ENCODE measurements around the gene PARD3B. TPM values are rescaled to one million over a fixed set of nuclear protein-coding genes. Genes with fewer than 3 reads are reported as not detected.

The PARD3B gene
- total RNA-seq, 4 donors from 2014 or later: 21.8 to 85.6 (median 36.1) TPM

DNA sequence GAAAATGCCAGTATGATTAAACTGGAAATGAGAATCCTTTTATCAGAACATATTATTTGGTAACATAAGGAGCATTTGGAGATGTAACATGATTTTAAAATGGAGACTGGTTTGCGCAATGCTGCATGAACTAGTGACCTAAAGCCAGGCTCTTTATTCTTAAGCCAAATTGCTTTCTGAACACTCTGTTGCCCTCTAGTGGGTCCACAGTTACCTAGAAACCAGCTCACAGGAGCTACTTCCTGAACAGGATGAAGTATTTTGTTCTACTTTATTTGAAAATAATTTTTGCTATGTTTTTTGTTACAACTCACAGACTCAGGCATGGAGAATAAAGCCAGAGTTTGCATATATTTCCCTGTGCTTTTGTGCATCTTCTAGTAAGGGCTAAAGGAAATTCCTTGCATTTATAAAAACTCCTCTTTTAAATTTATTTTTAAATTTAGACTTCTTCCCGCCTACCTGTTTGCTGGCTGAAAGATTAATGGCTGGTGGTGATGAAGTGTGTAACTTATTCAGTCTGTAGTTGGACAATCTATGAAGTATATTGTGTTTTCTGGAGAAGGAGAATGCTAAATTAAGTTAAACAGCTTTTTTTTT lies 146.7 kb downstream of the PARD3B start:
- H3K9me3 ChIP-seq: no peaks in the 10 kb centered on the region
- peak overlapping the region in 1 of 2 donors; percentile 5 for H3K27ac ChIP-seq
- peaks cover 0 to 3% of the 10 kb centered on the region in 2 donors for H3K4me1 ChIP-seq
- intact Hi-C loops (cut with DNase I; ENCODE audit: low total_unique reads): no loop called here
- no peaks in the 10 kb centered on the region for H3K36me3 ChIP-seq
- H3K27me3 ChIP-seq: no peaks in the 10 kb centered on the region
- TF ChIP-seq, protein P1, sequence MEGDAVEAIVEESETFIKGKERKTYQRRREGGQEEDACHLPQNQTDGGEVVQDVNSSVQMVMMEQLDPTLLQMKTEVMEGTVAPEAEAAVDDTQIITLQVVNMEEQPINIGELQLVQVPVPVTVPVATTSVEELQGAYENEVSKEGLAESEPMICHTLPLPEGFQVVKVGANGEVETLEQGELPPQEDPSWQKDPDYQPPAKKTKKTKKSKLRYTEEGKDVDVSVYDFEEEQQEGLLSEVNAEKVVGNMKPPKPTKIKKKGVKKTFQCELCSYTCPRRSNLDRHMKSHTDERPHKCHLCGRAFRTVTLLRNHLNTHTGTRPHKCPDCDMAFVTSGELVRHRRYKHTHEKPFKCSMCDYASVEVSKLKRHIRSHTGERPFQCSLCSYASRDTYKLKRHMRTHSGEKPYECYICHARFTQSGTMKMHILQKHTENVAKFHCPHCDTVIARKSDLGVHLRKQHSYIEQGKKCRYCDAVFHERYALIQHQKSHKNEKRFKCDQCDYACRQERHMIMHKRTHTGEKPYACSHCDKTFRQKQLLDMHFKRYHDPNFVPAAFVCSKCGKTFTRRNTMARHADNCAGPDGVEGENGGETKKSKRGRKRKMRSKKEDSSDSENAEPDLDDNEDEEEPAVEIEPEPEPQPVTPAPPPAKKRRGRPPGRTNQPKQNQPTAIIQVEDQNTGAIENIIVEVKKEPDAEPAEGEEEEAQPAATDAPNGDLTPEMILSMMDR (IDR thresholded peaks at IDR 0.05): peak; percentile 65 to 78 (median 72)
- no peak for TF ChIP-seq POLR2A (IDR thresholded peaks at IDR 0.05)
- no peak overlapping the region for H3K4me3 ChIP-seq
- peak; percentile 44 to 74 for DNase-seq

- H3K36me3 ChIP-seq: no peaks in the 10 kb centered on the region
- DNase-seq: no peak
- TF ChIP-seq, protein P1 (IDR thresholded peaks at IDR 0.05): no peak
- TF ChIP-seq POLR2A (IDR thresholded peaks at IDR 0.05): no peak
- H3K4me3 ChIP-seq: no peak overlapping the region
- no peaks in the 10 kb centered on the region for H3K9me3 ChIP-seq
- intact Hi-C loops (cut with DNase I; ENCODE audit: low total_unique reads): no loop called here
- no peaks in the 10 kb centered on the region for H3K27me3 ChIP-seq
- peak overlapping the region in 1 of 2 donors; percentile 5 for H3K27ac ChIP-seq
- no peaks in the 10 kb centered on the region for H3K4me1 ChIP-seq
Measured at GRCh38 chr2:204692790-204693189, 147.5 kb downstream of the PARD3B start.

DNA sequence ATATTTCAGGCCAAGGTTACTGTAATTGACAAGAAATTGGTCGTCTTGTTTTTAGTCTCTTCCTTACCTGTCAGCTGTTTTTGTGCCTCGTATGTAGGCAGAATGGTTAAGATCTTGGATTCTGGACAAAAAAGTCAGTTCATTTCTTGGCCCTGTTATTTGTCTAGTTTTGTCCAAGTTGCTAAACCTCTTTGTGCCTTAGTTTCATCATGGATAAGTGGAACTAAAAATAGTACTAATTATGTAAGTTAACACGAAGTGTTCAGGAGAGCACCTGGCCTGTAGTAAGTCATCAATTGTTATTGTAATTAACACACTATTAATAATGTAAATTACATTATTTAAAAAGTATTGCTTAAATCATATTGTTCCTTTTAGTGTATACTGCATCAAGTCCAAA lies 148.0 kb downstream of the PARD3B start:
- Histone ChIP-seq H3K4me3 (no peak overlapping the region), H3K27me3 (no peaks in the 10 kb centered on the region), H3K36me3 (no peaks in the 10 kb centered on the region), H3K27ac (no peak overlapping the region), H3K4me1 (no peaks in the 10 kb centered on the region), H3K9me3 (no peaks in the 10 kb centered on the region)
- intact Hi-C loops (cut with DNase I; ENCODE audit: low total_unique reads): no loop called here
- no peak for DNase-seq
- TF ChIP-seq, protein P1 (IDR thresholded peaks at IDR 0.05): no peak
- no peak for TF ChIP-seq POLR2A (IDR thresholded peaks at IDR 0.05)

DNA sequence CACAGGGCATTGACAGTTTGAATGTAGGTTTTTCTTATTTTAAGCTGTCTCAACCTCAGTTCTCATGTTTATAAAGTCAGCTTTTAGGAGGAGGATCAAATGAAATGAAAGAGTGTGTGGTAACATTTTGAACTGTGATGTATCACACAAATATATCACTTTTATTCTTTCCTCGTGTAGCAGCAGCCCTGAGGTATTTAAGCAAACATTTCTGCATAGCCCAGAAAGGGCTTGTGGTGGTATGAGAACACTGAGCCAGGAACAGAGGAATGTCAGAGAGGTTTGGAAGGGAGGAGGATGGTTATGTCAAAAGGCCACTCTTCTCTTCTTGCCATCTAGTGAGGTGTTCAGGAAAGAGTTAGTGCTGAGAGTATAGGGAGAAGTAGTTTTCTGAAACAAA lies 150.2 kb downstream of the PARD3B start:
- TF ChIP-seq, protein P1 (IDR thresholded peaks at IDR 0.05): no peak
- no peak for TF ChIP-seq POLR2A (IDR thresholded peaks at IDR 0.05)
- no peak for DNase-seq
- Histone ChIP-seq H3K36me3 (no peaks in the 10 kb centered on the region), H3K4me1 (no peaks in the 10 kb centered on the region), H3K4me3 (no peak overlapping the region), H3K27ac (no peak overlapping the region), H3K9me3 (no peaks in the 10 kb centered on the region), H3K27me3 (no peaks in the 10 kb centered on the region)
- intact Hi-C loops (cut with DNase I; ENCODE audit: low total_unique reads): no loop called here

DNA sequence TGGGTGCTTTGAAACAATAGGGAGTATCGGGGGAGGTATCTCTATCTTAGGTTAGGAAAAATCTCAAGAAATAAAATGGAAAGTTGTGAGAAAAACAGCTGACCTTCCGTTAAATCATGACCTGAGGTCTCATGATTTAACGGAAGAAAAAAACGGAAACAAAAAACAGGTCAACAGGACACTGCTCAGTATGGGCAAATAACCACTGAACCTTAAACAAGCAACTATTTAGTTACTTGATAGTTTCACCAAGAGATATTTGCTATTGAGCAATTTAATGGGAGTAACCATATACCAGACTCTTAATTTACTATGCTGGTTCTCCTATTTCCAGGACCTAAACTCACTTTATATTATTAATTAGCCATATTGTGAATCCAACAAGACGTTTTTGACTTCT lies 150.8 kb downstream of the PARD3B start:
- Histone ChIP-seq H3K4me1 (no peaks in the 10 kb centered on the region), H3K4me3 (no peak overlapping the region), H3K9me3 (no peaks in the 10 kb centered on the region), H3K36me3 (no peaks in the 10 kb centered on the region), H3K27ac (no peak overlapping the region), H3K27me3 (no peaks in the 10 kb centered on the region)
- TF ChIP-seq, protein P1 (IDR thresholded peaks at IDR 0.05): no peak
- no peak for TF ChIP-seq POLR2A (IDR thresholded peaks at IDR 0.05)
- intact Hi-C loops (cut with DNase I; ENCODE audit: low total_unique reads): no loop called here
- DNase-seq: no peak
